Astrocyte (in vitro differentiated cells and primary cell): ENCODE data around the gene MYL6B. TPM values are rescaled to one million over a fixed set of nuclear protein-coding genes. Genes with fewer than 3 reads are reported as not detected.

Experiments
- DNase-seq: peaks from one replicate; pipeline ENCODE4 v3.0.0-alpha.2; 2010; ENCODE audit warnings: low read depth
- FAIRE-seq: peaks from 2 replicates; lab custom pipeline; 2011; peaks lifted over from hg19 to GRCh38; lab: Jason Lieb, UNC
- H2AFZ ChIP-seq: 2 replicates; pipeline ENCODE4 v1.6.0; 2012; ENCODE audit warnings: low read depth, low read length, inconsistent platforms
- H3K27ac ChIP-seq: 2 replicates; pipeline ENCODE4 v1.5.1; 2011; ENCODE audit warnings: low read depth, low read length, inconsistent platforms
- H3K27me3 ChIP-seq: 2 replicates; pipeline ENCODE4 v1.6.0; 2011; ENCODE audit warnings: low read length, inconsistent platforms; ENCODE audit not compliant: insufficient read depth
- H3K36me3 ChIP-seq: 2 replicates; pipeline ENCODE4 v1.5.1; 2011; ENCODE audit warnings: low read length, inconsistent platforms; ENCODE audit not compliant: insufficient read depth
- H3K4me1 ChIP-seq: 2 replicates; pipeline ENCODE4 v1.5.1; 2011; ENCODE audit warnings: low read length, inconsistent platforms; ENCODE audit not compliant: insufficient read depth
- H3K4me2 ChIP-seq: 2 replicates; pipeline ENCODE4 v1.6.0; 2012; ENCODE audit warnings: low read length, inconsistent platforms
- H3K4me3 ChIP-seq: 2 replicates; pipeline ENCODE4 v1.5.1; 2011; ENCODE audit warnings: low read depth, mild to moderate bottlenecking, low read length, inconsistent platforms; ENCODE audit not compliant: insufficient read depth
- H3K79me2 ChIP-seq: 2 replicates; pipeline ENCODE4 v1.6.0; 2012; ENCODE audit warnings: mild to moderate bottlenecking, low read length, inconsistent platforms; ENCODE audit not compliant: insufficient read depth
- H3K9ac ChIP-seq: 2 replicates; pipeline ENCODE4 v1.6.0; 2012; ENCODE audit warnings: mild to moderate bottlenecking, low read length, inconsistent platforms
- H3K9me3 ChIP-seq: 2 replicates; pipeline ENCODE4 v1.5.1; 2012; ENCODE audit warnings: low read depth, mild to moderate bottlenecking, low read length, inconsistent platforms; ENCODE audit not compliant: insufficient read depth
- H4K20me1 ChIP-seq: 2 replicates; pipeline ENCODE4 v1.6.0; 2012; ENCODE audit warnings: low read length, inconsistent platforms; ENCODE audit not compliant: insufficient read depth
- H3K27ac Mint-ChIP-seq: one replicate; pipeline ENCODE4 v1.8.0; 2021; ENCODE audit warnings: mild to moderate bottlenecking, mixed read lengths; ENCODE audit not compliant: unreplicated experiment
- H3K27me3 Mint-ChIP-seq: one replicate; pipeline ENCODE4 v1.8.0; 2021; ENCODE audit warnings: low read depth, mixed read lengths; ENCODE audit not compliant: unreplicated experiment
- H3K36me3 Mint-ChIP-seq: one replicate; pipeline ENCODE4 v1.8.0; 2021; ENCODE audit warnings: low read depth, mixed read lengths; ENCODE audit not compliant: unreplicated experiment
- H3K4me1 Mint-ChIP-seq: one replicate; pipeline ENCODE4 v1.8.0; 2021; ENCODE audit warnings: low read depth, mixed read lengths; ENCODE audit not compliant: unreplicated experiment
- H3K4me3 Mint-ChIP-seq: one replicate; pipeline ENCODE4 v1.8.0; 2021; ENCODE audit warnings: mild to moderate bottlenecking, moderate library complexity, mixed read lengths; ENCODE audit not compliant: unreplicated experiment
- H3K9me3 Mint-ChIP-seq: one replicate; pipeline ENCODE4 v1.8.0; 2021; ENCODE audit warnings: mild to moderate bottlenecking, mixed read lengths; ENCODE audit not compliant: unreplicated experiment
- EZH2 ChIP-seq: IDR thresholded peaks from 2 replicates; pipeline ENCODE4 v1.6.1; 2012; ENCODE audit warnings: mild to moderate bottlenecking, low read length, inconsistent platforms; ENCODE audit not compliant: insufficient read depth
- total RNA-seq: library from RNA; stranded (reverse); gene quantifications from 2 replicates; pipeline ENCODE4 v1.2.1, GENCODE V29; 2021
- TF ChIP-seq, protein P1 (sequence below): IDR thresholded peaks from 2 replicates; pipeline ENCODE4 v1.5.1; 2011; ENCODE audit warnings: low read depth, mild to moderate bottlenecking, inconsistent platforms, low read length, moderate library complexity; ENCODE audit not compliant: insufficient read depth

The MYL6B gene
- total RNA-seq, 1 donor from 2014 or later = 118 TPM

- H4K20me1 ChIP-seq = peaks cover 23% of the 10 kb centered on the region
- no peaks in the 10 kb centered on the region for H3K27me3 ChIP-seq
- peak overlapping the region; percentile 100 for H3K4me2 ChIP-seq
- Mint-ChIP-seq H3K9me3 (no peaks in the 10 kb centered on the region), H3K4me3 (peak overlapping the region; percentile 96), H3K4me1 (peaks cover 6% of the 10 kb centered on the region), H3K36me3 (peaks cover 3% of the 10 kb centered on the region), H3K27ac (peak overlapping the region; percentile 93), H3K27me3 (no peaks in the 10 kb centered on the region)
- peak overlapping the region; percentile 99 for H3K4me3 ChIP-seq
- H3K36me3 ChIP-seq = peaks cover 9% of the 10 kb centered on the region
- peak; percentile 57 for DNase-seq
- peak overlapping the region; percentile 100 for H2AFZ ChIP-seq
- no peak for TF ChIP-seq EZH2
- TF ChIP-seq, protein P1, sequence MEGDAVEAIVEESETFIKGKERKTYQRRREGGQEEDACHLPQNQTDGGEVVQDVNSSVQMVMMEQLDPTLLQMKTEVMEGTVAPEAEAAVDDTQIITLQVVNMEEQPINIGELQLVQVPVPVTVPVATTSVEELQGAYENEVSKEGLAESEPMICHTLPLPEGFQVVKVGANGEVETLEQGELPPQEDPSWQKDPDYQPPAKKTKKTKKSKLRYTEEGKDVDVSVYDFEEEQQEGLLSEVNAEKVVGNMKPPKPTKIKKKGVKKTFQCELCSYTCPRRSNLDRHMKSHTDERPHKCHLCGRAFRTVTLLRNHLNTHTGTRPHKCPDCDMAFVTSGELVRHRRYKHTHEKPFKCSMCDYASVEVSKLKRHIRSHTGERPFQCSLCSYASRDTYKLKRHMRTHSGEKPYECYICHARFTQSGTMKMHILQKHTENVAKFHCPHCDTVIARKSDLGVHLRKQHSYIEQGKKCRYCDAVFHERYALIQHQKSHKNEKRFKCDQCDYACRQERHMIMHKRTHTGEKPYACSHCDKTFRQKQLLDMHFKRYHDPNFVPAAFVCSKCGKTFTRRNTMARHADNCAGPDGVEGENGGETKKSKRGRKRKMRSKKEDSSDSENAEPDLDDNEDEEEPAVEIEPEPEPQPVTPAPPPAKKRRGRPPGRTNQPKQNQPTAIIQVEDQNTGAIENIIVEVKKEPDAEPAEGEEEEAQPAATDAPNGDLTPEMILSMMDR = no peak
- peak overlapping the region; percentile 92 for H3K9ac ChIP-seq
- no peaks in the 10 kb centered on the region for H3K9me3 ChIP-seq
- peaks cover 13% of the 10 kb centered on the region for H3K4me1 ChIP-seq
- peaks cover 30% of the 10 kb centered on the region for H3K79me2 ChIP-seq
- FAIRE-seq = no peak
- H3K27ac ChIP-seq = peak overlapping the region; percentile 66
Measured at GRCh38 chr12:56189918-56190694, 37.7 kb downstream of the MYL6B start.

GRCh38 chr12:56190695-56191155 lies 38.3 kb downstream of the MYL6B start:
- peaks cover 2% of the 10 kb centered on the region for H3K36me3 Mint-ChIP-seq
- Histone ChIP-seq H3K4me2 (peak overlapping the region; percentile 100), H3K9me3 (no peaks in the 10 kb centered on the region), H3K9ac (no peak overlapping the region), H4K20me1 (peaks cover 23% of the 10 kb centered on the region), H3K4me1 (peaks cover 13% of the 10 kb centered on the region), H3K79me2 (peaks cover 29% of the 10 kb centered on the region), H3K27me3 (no peaks in the 10 kb centered on the region), H3K4me3 (no peak overlapping the region), H3K27ac (no peak overlapping the region), H2AFZ (no peak overlapping the region), H3K36me3 (peaks cover 8% of the 10 kb centered on the region)
- H3K27ac Mint-ChIP-seq = peak overlapping the region; percentile 93
- H3K27me3 Mint-ChIP-seq = no peaks in the 10 kb centered on the region
- FAIRE-seq = no peak
- TF ChIP-seq, protein P1 = no peak
- no peak for TF ChIP-seq EZH2
- H3K4me1 Mint-ChIP-seq = peaks cover 6% of the 10 kb centered on the region
- peak overlapping the region; percentile 96 for H3K4me3 Mint-ChIP-seq
- DNase-seq = no peak
- H3K9me3 Mint-ChIP-seq = no peaks in the 10 kb centered on the region

DNA sequence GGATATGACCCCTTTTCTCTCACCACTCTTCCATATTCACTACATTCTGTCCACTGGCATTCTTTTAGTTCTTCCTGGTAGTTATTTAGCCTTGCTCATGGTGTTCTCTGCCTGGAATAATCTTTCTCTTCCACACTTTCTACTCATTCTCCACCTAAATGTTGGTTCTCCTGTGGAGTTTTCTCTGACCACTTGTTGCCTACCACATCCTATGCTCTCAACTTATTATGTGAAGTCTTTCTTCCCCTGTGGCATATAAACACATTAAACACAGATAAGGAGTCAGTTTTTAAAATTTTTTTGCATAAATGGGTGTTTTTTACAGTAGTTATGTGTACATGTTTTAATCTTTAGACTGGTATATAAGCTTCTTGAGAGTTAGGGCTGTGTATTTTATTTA lies 40.2 kb downstream of the MYL6B start:
- H4K20me1 ChIP-seq = peaks cover 12% of the 10 kb centered on the region
- H2AFZ ChIP-seq = no peak overlapping the region
- Mint-ChIP-seq H3K4me3 (peak overlapping the region; percentile 3), H3K27ac (no peak overlapping the region), H3K36me3 (no peaks in the 10 kb centered on the region), H3K9me3 (no peaks in the 10 kb centered on the region), H3K4me1 (peaks cover 5% of the 10 kb centered on the region), H3K27me3 (no peaks in the 10 kb centered on the region)
- H3K9me3 ChIP-seq = no peaks in the 10 kb centered on the region
- H3K27ac ChIP-seq = no peak overlapping the region
- H3K4me3 ChIP-seq = no peak overlapping the region
- H3K4me2 ChIP-seq = no peak overlapping the region
- no peaks in the 10 kb centered on the region for H3K36me3 ChIP-seq
- H3K4me1 ChIP-seq = peaks cover 18% of the 10 kb centered on the region
- DNase-seq = no peak
- H3K79me2 ChIP-seq = peaks cover 13% of the 10 kb centered on the region
- no peaks in the 10 kb centered on the region for H3K27me3 ChIP-seq
- no peak for FAIRE-seq
- no peak overlapping the region for H3K9ac ChIP-seq
- TF ChIP-seq, protein P1 = no peak
- no peak for TF ChIP-seq EZH2
